Measurements from ENCODE around the gene STAG1.
"Not testable (repeated sequence)": the region's sequence is repeated elsewhere in the genome, so short reads cannot be mapped to it uniquely, and the experiment has no call there.

STAG1 gene

GRCh38 chr3:136343873-136344555 is 408.2 kb downstream of the STAG1 start:
- H3K27ac ChIP-seq, result peak overlapping the region in 1 of 2 donors; percentile 6
- DNase-seq, result peak; percentile 80 to 86
- intact Hi-C loops (cut with DNase I; ENCODE audit: low total_unique reads), result no loop called here

DNA sequence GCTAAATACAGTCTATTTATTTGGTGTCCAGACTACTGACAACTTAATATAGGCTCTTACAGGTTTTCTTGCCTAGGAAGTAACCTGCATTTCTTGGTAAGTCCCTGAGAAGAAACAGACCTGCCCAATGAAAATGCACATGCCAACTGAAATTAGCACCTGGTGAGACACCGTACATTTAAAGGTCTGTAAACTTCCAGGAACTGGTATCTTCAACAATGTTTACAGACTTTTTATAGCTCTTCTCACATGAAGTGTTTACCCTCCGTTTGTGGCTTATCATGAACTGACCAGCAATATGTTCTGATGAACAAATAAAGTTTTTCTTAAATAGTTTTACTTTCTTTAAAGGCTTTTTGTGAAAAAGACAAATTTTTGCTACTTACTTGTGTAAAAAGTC is 408.7 kb downstream of the STAG1 start:
- Histone ChIP-seq H3K4me1 (peaks cover 0 to 12% (median 7%) of the 10 kb centered on the region in 4 donors), H3K27me3 (no peaks in the 10 kb centered on the region), H3K27ac (no peak overlapping the region), H3K36me3 (peaks cover 18 to 61% (median 51%) of the 10 kb centered on the region in 3 donors), H3K9me3 (no peaks in the 10 kb centered on the region), H3K4me3 (no peak overlapping the region)
- intact Hi-C loops (cut with DNase I; ENCODE audit: low total_unique reads), result no loop called here
- no peak for DNase-seq
- TF ChIP-seq CTCF (IDR thresholded peaks at IDR 0.05), result no peak

More at GRCh38 chr3:136343873-136344555, 408.2 kb downstream of the STAG1 start:
- Histone ChIP-seq H3K4me3 (no peak overlapping the region), H3K4me1 (peaks cover 0 to 12% (median 7%) of the 10 kb centered on the region in 4 donors), H3K9me3 (no peaks in the 10 kb centered on the region), H3K36me3 (peaks cover 18 to 64% (median 51%) of the 10 kb centered on the region in 3 donors), H3K27me3 (no peaks in the 10 kb centered on the region)
- no peak for TF ChIP-seq CTCF (IDR thresholded peaks at IDR 0.05)

GRCh38 chr3:136336329-136337100 is 415.7 kb downstream of the STAG1 start:
- DNase-seq, result no peak
- intact Hi-C loops (cut with DNase I; ENCODE audit: low total_unique reads), result no loop called here
- H3K27me3 ChIP-seq, result no peaks in the 10 kb centered on the region
- no peaks in the 10 kb centered on the region for H3K9me3 ChIP-seq
- H3K4me1 ChIP-seq, result no peaks in the 10 kb centered on the region
- no peak overlapping the region for H3K27ac ChIP-seq
- TF ChIP-seq CTCF (IDR thresholded peaks at IDR 0.05), result no peak
- peaks cover 22 to 76% (median 72%) of the 10 kb centered on the region in 3 donors for H3K36me3 ChIP-seq
- H3K4me3 ChIP-seq, result no peak overlapping the region

GRCh38 chr3:136334726-136335125 is 417.5 kb downstream of the STAG1 start:
- H3K27ac ChIP-seq; H3K4me1 ChIP-seq; intact Hi-C loops (cut with DNase I; ENCODE audit: low total_unique reads); DNase-seq; H3K9me3 ChIP-seq; H3K4me3 ChIP-seq; H3K27me3 ChIP-seq: not testable (repeated sequence)
- peaks cover 12 to 59% (median 59%) of the 10 kb centered on the region in 3 donors for H3K36me3 ChIP-seq

- no peak for DNase-seq
- H3K4me1 ChIP-seq, result no peaks in the 10 kb centered on the region
- no peak overlapping the region for H3K27ac ChIP-seq
- H3K36me3 ChIP-seq, result peaks cover 13 to 59% (median 57%) of the 10 kb centered on the region in 3 donors
- intact Hi-C loops (cut with DNase I; ENCODE audit: low total_unique reads), result no loop called here
- no peak for TF ChIP-seq CTCF (IDR thresholded peaks at IDR 0.05)
- H3K9me3 ChIP-seq, result no peaks in the 10 kb centered on the region
- no peak overlapping the region for H3K4me3 ChIP-seq
- H3K27me3 ChIP-seq, result no peaks in the 10 kb centered on the region
Observed at GRCh38 chr3:136334209-136334608, 418.0 kb downstream of the STAG1 start.

- H3K4me3 ChIP-seq, result no peak overlapping the region
- H3K4me1 ChIP-seq, result no peaks in the 10 kb centered on the region
- H3K9me3 ChIP-seq, result no peaks in the 10 kb centered on the region
- no peaks in the 10 kb centered on the region for H3K27me3 ChIP-seq
- peaks cover 26 to 66% (median 51%) of the 10 kb centered on the region in 3 donors for H3K36me3 ChIP-seq
- no peak overlapping the region for H3K27ac ChIP-seq
- intact Hi-C loops (cut with DNase I; ENCODE audit: low total_unique reads), result no loop called here
- DNase-seq, result no peak
- TF ChIP-seq CTCF (IDR thresholded peaks at IDR 0.05), result no peak
Observed at GRCh38 chr3:136332776-136333175, 419.4 kb downstream of the STAG1 start.

Measured in tibial artery (tissue), 4 donors.